Mesenchymal stem cell (in vitro differentiated cells and primary cell): Measurements from ENCODE around the gene PSME2.

Experiments used
- DNase-seq: peaks from one replicate; pipeline ENCODE4 v3.0.0-alpha.2; 2013
- H2AFZ ChIP-seq: one replicate; pipeline ENCODE4 v1.6.1; 2013; ENCODE audit warnings: low read depth, mild to moderate bottlenecking, control low read depth, inconsistent platforms, low read length, moderate library complexity
- H2AK5ac ChIP-seq: 2 replicates; pipeline ENCODE4 v1.6.1; 2013; ENCODE audit warnings: low read length, moderate library complexity, mild to moderate bottlenecking, inconsistent platforms; ENCODE audit not compliant: severe bottlenecking
- H2BK120ac ChIP-seq: one replicate; pipeline ENCODE4 v1.6.1; 2013; ENCODE audit warnings: low read depth, mild to moderate bottlenecking, inconsistent platforms, low read length, moderate library complexity
- H2BK12ac ChIP-seq, 2 experiments: one replicate each; pipeline ENCODE4 v1.6.1; 2013; ENCODE audit warnings: inconsistent platforms in 2 of 2, low read length in 2 of 2, mild to moderate bottlenecking in 2 of 2, moderate library complexity in 2 of 2, control low read depth in 1 of 2
- H2BK15ac ChIP-seq: one replicate; pipeline ENCODE4 v1.6.1; 2013; ENCODE audit warnings: mild to moderate bottlenecking, low read depth, inconsistent platforms; ENCODE audit not compliant: poor library complexity, severe bottlenecking
- H2BK5ac ChIP-seq: 2 replicates; pipeline ENCODE4 v1.6.1; 2013; ENCODE audit warnings: low read depth, mild to moderate bottlenecking, low read length, control low read depth, inconsistent platforms; ENCODE audit not compliant: poor library complexity, severe bottlenecking
- H3K14ac ChIP-seq, 2 experiments: one replicate each; pipeline ENCODE4 v1.6.1; 2013; ENCODE audit warnings: inconsistent platforms in 2 of 2, low read length in 2 of 2, control low read depth in 1 of 2, mild to moderate bottlenecking in 1 of 2, moderate library complexity in 1 of 2
- H3K18ac ChIP-seq, 2 experiments: one replicate each; pipeline ENCODE4 v1.6.1; 2013; ENCODE audit warnings: inconsistent platforms in 2 of 2, low read length in 2 of 2, control low read depth in 1 of 2, low read depth in 1 of 2, mild to moderate bottlenecking in 1 of 2
- H3K23ac ChIP-seq, 2 experiments: one replicate each; pipeline ENCODE4 v1.6.1; 2013; ENCODE audit warnings: inconsistent platforms in 2 of 2, low read length in 2 of 2, mild to moderate bottlenecking in 2 of 2, moderate library complexity in 2 of 2, control low read depth in 1 of 2
- H3K27ac ChIP-seq: 2 replicates; pipeline ENCODE4 v1.5.1; 2013; ENCODE audit warnings: mild to moderate bottlenecking, moderate library complexity, low read length, control low read depth, inconsistent platforms; ENCODE audit not compliant: poor library complexity, severe bottlenecking
- H3K27me3 ChIP-seq, 2 experiments: 2 replicates each; pipeline versions ENCODE4 v1.6.1 to v1.7.0; 2013; ENCODE audit warnings: low read length in 2 of 2, mild to moderate bottlenecking in 2 of 2, moderate library complexity in 2 of 2, control low read depth in 1 of 2, inconsistent platforms in 1 of 2; ENCODE audit not compliant: control insufficient read depth in 1 of 2, insufficient read depth in 1 of 2
- H3K36me3 ChIP-seq, 2 experiments: 2 replicates each; pipeline versions ENCODE4 v1.6.1 to v1.7.0; 2013; ENCODE audit warnings: low read length in 2 of 2, control low read depth in 1 of 2, inconsistent platforms in 1 of 2, low read depth in 1 of 2, mild to moderate bottlenecking in 1 of 2; ENCODE audit not compliant: insufficient read depth in 2 of 2, control insufficient read depth in 1 of 2
- H3K4ac ChIP-seq, 2 experiments: one replicate each; pipeline ENCODE4 v1.6.1; 2013; ENCODE audit warnings: inconsistent platforms in 2 of 2, low read length in 2 of 2, mild to moderate bottlenecking in 2 of 2, moderate library complexity in 2 of 2, control low read depth in 1 of 2, low read depth in 1 of 2
- H3K4me1 ChIP-seq: 2 replicates; pipeline ENCODE4 v1.6.1; 2013; ENCODE audit warnings: low read depth, low read length, control low read depth; ENCODE audit not compliant: control insufficient read depth, insufficient read depth
- H3K4me2 ChIP-seq: 2 replicates; pipeline ENCODE4 v1.6.1; 2013; ENCODE audit warnings: low read length, mild to moderate bottlenecking, inconsistent platforms; ENCODE audit not compliant: poor library complexity, severe bottlenecking
- H3K4me3 ChIP-seq, 2 experiments: 2 replicates each; pipeline versions ENCODE4 v1.5.1 to v1.7.0; 2013; ENCODE audit warnings: low read length in 2 of 2, mild to moderate bottlenecking in 2 of 2, control low read depth in 1 of 2, low read depth in 1 of 2; ENCODE audit not compliant: insufficient read depth in 1 of 2
- H3K79me1 ChIP-seq: replicated peaks from 2 replicates; pipeline ENCODE4 v1.6.1; 2013; ENCODE audit warnings: mild to moderate bottlenecking, control low read depth, low read length, inconsistent platforms; ENCODE audit not compliant: poor library complexity, severe bottlenecking
- H3K9ac ChIP-seq: 2 replicates; pipeline ENCODE4 v1.7.0; 2013; ENCODE audit warnings: mild to moderate bottlenecking, low read length, moderate library complexity
- H3K9me3 ChIP-seq: 2 replicates; pipeline ENCODE4 v1.7.0; 2013; ENCODE audit warnings: mild to moderate bottlenecking, low read length; ENCODE audit not compliant: control insufficient read depth
- H4K8ac ChIP-seq: one replicate; pipeline ENCODE4 v1.6.1; 2013; ENCODE audit warnings: inconsistent platforms, mild to moderate bottlenecking, low read length, moderate library complexity
- H4K91ac ChIP-seq: one replicate; pipeline ENCODE4 v1.6.1; 2013; ENCODE audit warnings: mild to moderate bottlenecking, low read length, inconsistent platforms
- WGBS: methylation state at CpG from one replicate; pipeline ENCODE4 v1.1.7; 2013; ENCODE audit warnings: mixed read lengths; 5-methylcytosine and 5-hydroxymethylcytosine counted together

PSME2 gene

DNA sequence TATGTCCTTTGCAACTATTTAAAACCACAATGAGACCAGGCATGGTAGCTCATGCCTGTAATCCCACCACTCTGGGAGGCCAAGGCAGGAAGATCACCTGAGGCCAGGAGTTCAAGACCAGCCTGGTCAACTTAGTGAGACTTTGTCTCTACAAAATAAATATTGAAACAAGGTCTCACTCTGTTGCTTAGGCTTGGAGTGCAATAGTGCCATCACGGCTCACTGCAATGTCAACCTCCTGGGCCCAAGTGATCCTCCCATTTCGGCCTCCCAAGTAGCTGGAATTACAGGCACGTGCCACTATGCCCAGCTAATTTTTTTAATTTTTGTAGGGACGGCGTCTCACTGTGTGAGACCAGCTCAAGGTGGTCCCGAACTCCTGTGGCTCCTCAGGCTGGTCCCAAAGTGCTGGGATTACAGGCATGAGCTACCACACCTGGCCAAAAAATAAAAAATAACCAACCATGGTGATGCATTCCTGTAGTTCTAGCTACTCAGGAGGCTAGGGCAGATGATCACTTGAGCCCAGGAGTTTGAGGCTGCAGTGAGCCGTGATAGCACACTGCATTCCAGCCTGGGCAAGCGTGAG lies 16.9 kb downstream of the PSME2 start:
- DNase-seq = no peak
- no peak overlapping the region for H2BK15ac ChIP-seq
- H3K9me3 ChIP-seq = no peaks in the 10 kb centered on the region
- no peaks in the 10 kb centered on the region for H3K27me3 ChIP-seq
- H3K4me3 ChIP-seq = no peak overlapping the region
- 87% methylated on average over 6 of the region's 8 CpGs for WGBS
- H4K91ac ChIP-seq = no peak overlapping the region
- no peak overlapping the region for H3K14ac ChIP-seq
- H2BK120ac ChIP-seq = no peak overlapping the region
- H3K27ac ChIP-seq = no peak overlapping the region
- no peak overlapping the region for H2BK5ac ChIP-seq
- no peak overlapping the region for H3K9ac ChIP-seq
- no peak overlapping the region for H3K18ac ChIP-seq
- H3K23ac ChIP-seq = no peak overlapping the region
- no peak overlapping the region for H2BK12ac ChIP-seq
- no peak overlapping the region for H3K4me2 ChIP-seq
- no peak overlapping the region for H2AK5ac ChIP-seq
- no peak overlapping the region for H4K8ac ChIP-seq
- peaks cover 0 to 15% of the 10 kb centered on the region in 2 experiments for H3K36me3 ChIP-seq
- H3K79me1 ChIP-seq = no peaks in the 10 kb centered on the region
- H2AFZ ChIP-seq = no peak overlapping the region
- H3K4me1 ChIP-seq = no peaks in the 10 kb centered on the region
- H3K4ac ChIP-seq = no peak overlapping the region

DNA sequence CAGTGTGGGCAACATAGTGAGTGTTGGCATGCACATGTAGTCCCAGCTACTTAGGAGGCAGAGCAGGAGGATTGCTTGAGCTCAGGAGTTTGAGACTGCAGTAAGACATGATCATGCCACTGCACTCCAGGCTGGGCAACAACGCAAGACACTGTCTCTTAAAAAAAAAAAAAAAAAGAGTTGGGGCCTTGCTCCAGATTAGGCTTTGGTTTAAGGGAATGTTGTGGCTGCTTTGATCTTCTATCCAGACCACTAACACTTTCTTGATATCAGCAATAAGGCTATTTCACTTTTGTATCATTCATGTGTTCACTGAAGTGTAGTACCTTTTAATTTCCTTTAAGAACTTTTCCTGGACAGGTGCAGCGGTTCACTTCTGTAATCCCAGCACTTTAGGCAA lies 18.7 kb downstream of the PSME2 start:
- H3K27ac ChIP-seq = no peak overlapping the region
- H2BK5ac ChIP-seq = no peak overlapping the region
- H3K9me3 ChIP-seq = no peaks in the 10 kb centered on the region
- DNase-seq = no peak
- no peak overlapping the region for H3K18ac ChIP-seq
- H3K36me3 ChIP-seq = peaks cover 17 to 30% of the 10 kb centered on the region in 2 experiments
- 100% methylated on average over 1 of the region's 2 CpGs for WGBS
- H4K8ac ChIP-seq = no peak overlapping the region
- no peak overlapping the region for H2BK15ac ChIP-seq
- H2AK5ac ChIP-seq = no peak overlapping the region
- no peaks in the 10 kb centered on the region for H3K4me1 ChIP-seq
- H3K27me3 ChIP-seq = no peaks in the 10 kb centered on the region
- H3K4me3 ChIP-seq = no peak overlapping the region
- no peak overlapping the region for H3K9ac ChIP-seq
- no peaks in the 10 kb centered on the region for H3K79me1 ChIP-seq
- no peak overlapping the region for H4K91ac ChIP-seq
- no peak overlapping the region for H2BK120ac ChIP-seq
- H3K4ac ChIP-seq = no peak overlapping the region
- H3K23ac ChIP-seq = no peak overlapping the region
- no peak overlapping the region for H2BK12ac ChIP-seq
- H3K14ac ChIP-seq = no peak overlapping the region
- H2AFZ ChIP-seq = no peak overlapping the region
- H3K4me2 ChIP-seq = no peak overlapping the region

DNA sequence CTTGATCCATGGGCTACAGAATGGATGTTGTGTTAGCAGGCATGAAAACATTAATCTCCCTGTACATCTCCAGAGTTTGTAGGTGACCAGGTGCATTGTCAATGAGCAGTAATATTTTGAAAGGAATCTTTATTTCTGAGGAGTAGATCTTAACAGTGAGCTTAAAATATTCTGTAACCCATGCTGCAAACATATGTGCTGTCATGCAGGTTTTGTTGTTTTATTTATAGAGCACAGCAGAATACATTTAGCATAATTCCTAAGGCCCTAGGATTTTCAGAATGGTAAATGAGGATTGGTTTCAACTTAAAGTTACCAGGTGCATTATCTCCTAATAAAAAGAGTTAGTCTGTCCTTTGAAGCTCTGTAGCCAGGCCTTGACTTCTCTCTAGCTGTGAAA lies 19.5 kb downstream of the PSME2 start:
- Histone ChIP-seq H3K27me3 (no peaks in the 10 kb centered on the region), H2AFZ (no peak overlapping the region), H3K23ac (no peak overlapping the region), H3K9me3 (no peaks in the 10 kb centered on the region), H2BK5ac (no peak overlapping the region), H3K18ac (no peak overlapping the region), H3K4ac (no peak overlapping the region), H3K36me3 (peaks cover 20 to 31% of the 10 kb centered on the region in 2 experiments), H3K27ac (no peak overlapping the region), H3K79me1 (no peaks in the 10 kb centered on the region), H4K8ac (no peak overlapping the region), H3K4me2 (no peak overlapping the region), H3K14ac (no peak overlapping the region), H2BK12ac (no peak overlapping the region), H4K91ac (no peak overlapping the region), H2BK15ac (no peak overlapping the region), H3K4me3 (no peak overlapping the region), H3K4me1 (no peaks in the 10 kb centered on the region), H3K9ac (no peak overlapping the region), H2AK5ac (no peak overlapping the region), H2BK120ac (no peak overlapping the region)
- no peak for DNase-seq

DNA sequence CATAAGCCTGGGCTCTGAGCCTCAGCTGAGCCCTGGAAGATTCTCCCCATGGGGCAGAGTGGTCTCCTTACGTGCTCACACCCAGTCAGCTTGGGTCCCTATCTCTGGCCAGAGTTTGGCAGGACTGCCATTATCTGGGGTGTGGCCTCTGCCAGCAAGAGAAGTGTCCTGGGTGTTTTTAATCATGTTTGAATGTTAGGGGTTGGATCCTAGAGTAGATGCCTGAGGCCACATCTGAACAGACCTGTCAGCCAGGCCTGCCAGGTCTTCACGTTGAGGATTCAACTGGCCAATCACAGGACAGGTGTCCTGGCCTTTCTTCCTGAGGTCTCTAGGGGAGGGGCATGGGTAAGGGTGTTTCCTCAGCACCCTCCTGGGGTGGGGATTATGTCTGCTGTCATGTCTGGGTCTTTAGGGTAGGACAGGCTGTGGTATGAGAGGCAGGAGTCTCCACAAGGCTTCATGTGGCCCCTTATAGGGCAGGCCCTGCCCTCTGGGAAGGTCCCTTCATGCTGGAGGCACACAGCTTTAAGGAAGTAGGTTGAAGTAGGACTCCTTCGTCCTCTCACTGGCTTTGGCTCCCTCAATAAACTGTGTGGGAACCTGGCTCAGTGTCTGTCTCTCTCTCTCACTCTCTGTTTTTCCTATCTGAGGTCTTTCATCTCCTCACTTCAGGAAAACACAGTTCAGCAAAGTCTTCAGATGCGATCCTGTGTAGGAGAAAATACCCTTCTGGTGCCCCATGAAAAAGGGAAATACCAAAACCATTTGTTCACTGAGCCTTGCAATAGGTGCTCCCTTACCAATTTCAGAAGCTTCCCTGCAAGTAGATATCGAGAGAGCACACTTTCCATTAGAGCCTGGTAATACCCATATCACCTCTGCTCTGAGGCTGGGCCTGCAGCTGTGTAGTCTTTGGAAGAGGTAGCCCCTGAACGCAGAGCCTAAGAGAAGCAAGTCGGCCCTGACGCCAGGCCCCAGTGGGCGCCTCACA lies 22.7 kb downstream of the PSME2 start:
- Histone ChIP-seq H3K4me2 (no peak overlapping the region), H2AFZ (no peak overlapping the region), H3K9me3 (no peaks in the 10 kb centered on the region), H3K4me3 (no peak overlapping the region), H3K18ac (no peak overlapping the region), H3K4ac (no peak overlapping the region), H3K36me3 (peaks cover 48 to 52% of the 10 kb centered on the region in 2 experiments), H2AK5ac (no peak overlapping the region), H3K27me3 (no peaks in the 10 kb centered on the region), H2BK12ac (no peak overlapping the region), H3K79me1 (peaks cover under 1% of the 10 kb centered on the region), H3K23ac (no peak overlapping the region), H2BK15ac (no peak overlapping the region), H2BK120ac (no peak overlapping the region), H3K27ac (no peak overlapping the region), H2BK5ac (no peak overlapping the region), H4K8ac (no peak overlapping the region), H4K91ac (no peak overlapping the region), H3K9ac (no peak overlapping the region), H3K4me1 (no peaks in the 10 kb centered on the region), H3K14ac (no peak overlapping the region)
- WGBS = 94% methylated on average over 9 of the region's 9 CpGs
- no peak for DNase-seq
